Right lobe of liver (tissue), 6 donors: ENCODE data around the gene OR5AP2. TPM values are rescaled to one million over a fixed set of nuclear protein-coding genes. Genes with fewer than 3 reads are reported as not detected.
"Not testable (repeated sequence)": the region's sequence is repeated elsewhere in the genome, so short reads cannot be mapped to it uniquely, and the experiment has no call there.

Experiments
- ATAC-seq, 4 donors: fragments of 200-7000 bp; cut with Tn5 transposase; one replicate each; pipeline ENCODE4 v1.9.1; 2020; ENCODE audit warnings: mild to moderate bottlenecking in 4 of 4, moderate library complexity in 4 of 4
- DNase-seq, 3 donors: peaks; one replicate each; pipeline ENCODE4 v3.0.0-alpha.2; 2020
- H3K27ac ChIP-seq, 3 donors: fragments of 200-600 bp; one replicate each; pipeline ENCODE4 v1.8.0; 2022
- H3K27me3 ChIP-seq, 2 donors: fragments of 200-600 bp; one replicate each; pipeline ENCODE4 v1.8.0; 2022
- H3K36me3 ChIP-seq, 4 donors: fragments of 200-600 bp; sonication (generic) in 1 of 4; one replicate each; pipeline versions ENCODE4 v1.5.1 to v1.8.0; 2017 to 2022; ENCODE audit warnings: control low read depth in 1 of 4
- H3K4me1 ChIP-seq, 4 donors: fragments of 200-600 bp; sonication (generic) in 1 of 4; one replicate each; pipeline versions ENCODE4 v1.5.1 to v1.8.0; 2017 to 2022; ENCODE audit warnings: control low read depth in 1 of 4
- H3K4me3 ChIP-seq, 3 donors: fragments of 200-600 bp; one replicate each; pipeline ENCODE4 v1.8.0; 2022
- H3K9me3 ChIP-seq, 4 donors: fragments of 200-600 bp; sonication (generic) in 1 of 4; one replicate each; pipeline versions ENCODE4 v1.5.1 to v1.8.0; 2017 to 2022; ENCODE audit warnings: control low read depth in 1 of 4
- POLR2A ChIP-seq: fragments of 450-650 bp; IDR thresholded peaks from one replicate; pipeline ENCODE4 v1.6.1; 2017; ENCODE audit warnings: antibody characterized with exemption, mild to moderate bottlenecking
- WGBS: methylation state at CpG from one replicate; pipeline ENCODE4 v1.1.6; 2018; ENCODE audit warnings: low coverage, low lambda C conversion rate; ENCODE audit not compliant: insufficient coverage; ENCODE audit errors: missing lambda C conversion rate; 5-methylcytosine and 5-hydroxymethylcytosine counted together
- intact Hi-C, 2 donors: fragments of 100-400 bp; cut with DNase I; formaldehyde crosslinking; loops; one replicate each; pipeline versions ENCODE4 v1.11.2 to v1.14.1; 2022
- small RNA-seq, 2 experiments: library from RNA; depleted of rRNA; stranded (forward); fragments of <200 nt; gene quantifications; one replicate each; pipeline ENCODE3, GENCODE V24; 2016
- total RNA-seq, 6 experiments: library from RNA; depleted of rRNA in 2 of 6; stranded (reverse); fragments of >200 nt in 2 of 6; fragmentation: NEBNext Ultra II Directional in 3 of 6; extraction: Animal tissue kit (Norgen Biotek cat#: 25700) in 3 of 6; gene quantifications; one replicate each; pipeline versions ENCODE4 v1.1.0 to v1.2.4, GENCODE V29; 2016 to 2023
- TF ChIP-seq, protein P1 (sequence below), 4 donors: fragments of 200-600 bp in 3 of 4; fragments of 450-650 bp in 1 of 4; IDR thresholded peaks; one replicate each; pipeline versions ENCODE4 v1.5.1 to v1.8.0; 2016 to 2022; ENCODE audit warnings: antibody characterized with exemption in 4 of 4, mild to moderate bottlenecking in 2 of 4
- donor health status: DM: no; HTN: yes; CAD: no.
- donor health status: DM: no; HTN: no; CAD: no.
- donor health status: DM: no; HTN: no; CAD: no.
- donor health status: DM: no; HTN: yes; CAD: no.
- donor health status: DM: no; HTN: yes; CAD: no.

OR5AP2 gene
- total RNA-seq, 6 experiments from 2014 or later, result not detected

DNA sequence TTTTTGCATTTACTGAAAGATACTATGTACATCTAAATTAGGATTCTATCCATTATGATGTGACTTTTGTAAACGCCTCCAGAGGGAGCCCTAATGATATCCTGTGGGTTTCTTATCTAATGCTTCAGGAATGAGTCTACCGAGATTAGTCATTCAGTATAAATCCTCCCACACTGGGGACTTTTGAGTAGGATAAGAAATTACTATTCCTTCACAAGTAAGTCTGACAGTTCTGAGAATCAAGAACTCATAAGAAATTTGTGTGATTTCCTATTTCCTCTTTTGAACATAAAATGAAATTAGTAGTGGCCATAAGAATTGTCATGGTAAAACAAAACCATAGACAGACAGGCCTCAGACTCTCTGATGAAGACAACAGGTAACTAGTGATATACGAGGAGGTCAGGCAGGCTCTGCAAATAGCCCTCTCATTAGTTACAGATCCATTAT lies 17.6 kb downstream of the OR5AP2 start:
- peak; percentile 65 to 99 (median 78) for ATAC-seq
- intact Hi-C loops, result no loop called here
- WGBS, result 1% methylated on average over 3 of the region's 3 CpGs

DNA sequence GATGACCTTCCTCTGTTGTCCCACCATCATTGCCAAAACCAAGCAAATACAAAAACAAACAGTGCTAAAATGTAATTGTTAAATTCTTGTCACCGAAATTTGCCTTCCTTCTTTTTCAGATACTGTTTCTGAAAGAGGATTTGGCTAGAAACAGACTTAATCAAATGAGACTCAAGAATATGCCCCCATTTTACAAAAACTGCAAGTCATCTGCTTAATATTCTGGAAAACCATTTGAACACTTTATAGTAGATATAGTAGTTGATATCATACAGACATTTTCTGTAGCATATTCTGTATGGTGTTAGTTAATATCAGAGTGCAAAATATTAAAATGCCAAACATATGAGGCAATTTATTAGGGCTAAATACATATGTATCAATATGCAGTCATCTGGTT lies 31.1 kb downstream of the OR5AP2 start:
- Histone ChIP-seq H3K27me3 (no peaks in the 10 kb centered on the region), H3K9me3 (no peaks in the 10 kb centered on the region), H3K36me3 (no peaks in the 10 kb centered on the region), H3K4me3 (no peak overlapping the region), H3K27ac (no peak overlapping the region), H3K4me1 (no peaks in the 10 kb centered on the region)
- intact Hi-C loops, result no loop called here
- ATAC-seq (no peak), DNase-seq (no peak)
- 55% methylated on average over 1 of the region's 1 CpG for WGBS
- TF ChIP-seq, protein P1, sequence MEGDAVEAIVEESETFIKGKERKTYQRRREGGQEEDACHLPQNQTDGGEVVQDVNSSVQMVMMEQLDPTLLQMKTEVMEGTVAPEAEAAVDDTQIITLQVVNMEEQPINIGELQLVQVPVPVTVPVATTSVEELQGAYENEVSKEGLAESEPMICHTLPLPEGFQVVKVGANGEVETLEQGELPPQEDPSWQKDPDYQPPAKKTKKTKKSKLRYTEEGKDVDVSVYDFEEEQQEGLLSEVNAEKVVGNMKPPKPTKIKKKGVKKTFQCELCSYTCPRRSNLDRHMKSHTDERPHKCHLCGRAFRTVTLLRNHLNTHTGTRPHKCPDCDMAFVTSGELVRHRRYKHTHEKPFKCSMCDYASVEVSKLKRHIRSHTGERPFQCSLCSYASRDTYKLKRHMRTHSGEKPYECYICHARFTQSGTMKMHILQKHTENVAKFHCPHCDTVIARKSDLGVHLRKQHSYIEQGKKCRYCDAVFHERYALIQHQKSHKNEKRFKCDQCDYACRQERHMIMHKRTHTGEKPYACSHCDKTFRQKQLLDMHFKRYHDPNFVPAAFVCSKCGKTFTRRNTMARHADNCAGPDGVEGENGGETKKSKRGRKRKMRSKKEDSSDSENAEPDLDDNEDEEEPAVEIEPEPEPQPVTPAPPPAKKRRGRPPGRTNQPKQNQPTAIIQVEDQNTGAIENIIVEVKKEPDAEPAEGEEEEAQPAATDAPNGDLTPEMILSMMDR (IDR thresholded peaks at IDR 0.05), result no peak
- no peak for TF ChIP-seq POLR2A

More for the DNA sequence above, 17.6 kb downstream of the OR5AP2 start:
- TF ChIP-seq POLR2A, result no peak
- TF ChIP-seq, protein P1 (IDR thresholded peaks at IDR 0.05), result peak; percentile 37 to 62 (median 58)
- no peak overlapping the region for H3K4me3 ChIP-seq
- H3K27ac ChIP-seq, result no peak overlapping the region
- H3K36me3 ChIP-seq, result no peaks in the 10 kb centered on the region
- no peaks in the 10 kb centered on the region for H3K4me1 ChIP-seq
- DNase-seq, result no peak
- no peaks in the 10 kb centered on the region for H3K9me3 ChIP-seq
- no peaks in the 10 kb centered on the region for H3K27me3 ChIP-seq

DNA sequence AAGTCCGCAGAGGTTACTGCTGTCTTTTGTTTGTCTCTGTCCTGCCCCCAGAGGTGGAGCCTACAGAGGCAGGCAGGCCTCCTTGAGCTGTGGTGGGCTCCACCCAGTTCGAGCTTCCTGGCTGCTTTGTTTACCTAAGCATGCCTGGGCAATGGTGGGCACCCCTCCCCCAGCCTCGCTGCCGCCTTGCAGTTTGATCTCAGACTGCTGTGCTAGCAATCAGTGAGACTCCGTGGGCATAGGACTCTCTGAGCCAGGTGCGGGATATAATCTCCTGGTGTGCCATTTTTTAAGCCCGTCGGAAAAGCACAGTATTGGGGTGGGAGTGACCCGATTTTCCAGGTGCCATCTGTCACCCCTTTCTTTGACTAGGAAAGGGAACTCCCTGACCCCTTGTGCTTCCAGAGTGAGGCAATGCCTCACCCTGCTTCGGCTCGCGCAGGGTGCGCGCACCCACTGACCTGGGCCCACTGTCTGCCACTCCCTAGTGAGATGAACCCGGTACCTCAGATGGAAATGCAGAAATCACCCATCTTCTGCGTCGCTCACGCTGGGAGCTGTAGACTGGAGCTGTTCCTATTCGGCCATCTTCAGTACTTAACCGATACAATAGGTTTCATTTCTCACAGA lies 50.0 kb downstream of the OR5AP2 start:
- ATAC-seq, H3K4me1 ChIP-seq, H3K27ac ChIP-seq, intact Hi-C loops, DNase-seq, H3K36me3 ChIP-seq, H3K4me3 ChIP-seq, H3K9me3 ChIP-seq, H3K27me3 ChIP-seq: not testable (repeated sequence)
- WGBS, result 38% methylated on average over 2 of the region's 20 CpGs

Small RNAs within 50 kb of the gene (small RNA-seq; reads per million reads assigned to genes)
- gene AP004245.1, result 0 reads per million in 2 experiments

Other genes with a start within 250 kb of the OR5AP2 start
- not detected for gene OR5AL1, start 229.7 kb downstream of the OR5AP2 start, total RNA-seq
- not detected for gene OR5M3, start 169.1 kb downstream of the OR5AP2 start, total RNA-seq
- not detected for gene OR5M8, start 151.1 kb downstream of the OR5AP2 start, total RNA-seq
- gene OR5M11, start 99.2 kb downstream of the OR5AP2 start, total RNA-seq, result not detected
- not detected for gene OR5M10, start 64.7 kb downstream of the OR5AP2 start, total RNA-seq
- gene OR5M1, start 27.6 kb downstream of the OR5AP2 start, total RNA-seq, result not detected
- gene OR5AR1, start 21.2 kb upstream of the OR5AP2 start, total RNA-seq, result not detected
- gene OR9G1, start 56.7 kb upstream of the OR5AP2 start, total RNA-seq, result not detected
- gene OR9G4, start 106.3 kb upstream of the OR5AP2 start, total RNA-seq, result not detected